Stimulated activated CD8-positive, alpha-beta memory T cell treated with anti-CD3 and anti-CD28 coated beads, Interleukin-7, amount 100 ng/mL, for 4 hours (primary cell): ENCODE data around the gene C9orf50.
"Not testable (repeated sequence)": the region's sequence is repeated elsewhere in the genome, so short reads cannot be mapped to it uniquely, and the experiment has no call there.

Experiments
- DNase-seq, 2 donors: peaks; one replicate each; pipeline ENCODE4 v3.0.0-alpha.2; 2020; ENCODE audit warnings: low read depth in 2 of 2

C9orf50 gene

GRCh38 chr9:129610473-129611306 lies 10.2 kb downstream of the C9orf50 start:
- DNase-seq, result peak in 1 of 2 donors; percentile 74

GRCh38 chr9:129610213-129610472 lies 10.8 kb downstream of the C9orf50 start:
- no peak for DNase-seq

- peak; percentile 45 to 66 for DNase-seq
Observed at GRCh38 chr9:129609486-129610212, 11.3 kb downstream of the C9orf50 start.

GRCh38 chr9:129608561-129609481 lies 12.1 kb downstream of the C9orf50 start:
- no peak for DNase-seq

- no peak for DNase-seq
Observed at GRCh38 chr9:129607027-129607387, 13.9 kb downstream of the C9orf50 start.

- DNase-seq, result no peak
Observed at GRCh38 chr9:129606161-129607026, 14.5 kb downstream of the C9orf50 start.

GRCh38 chr9:129604766-129605163 lies 16.1 kb downstream of the C9orf50 start:
- DNase-seq, result no peak

- no peak for DNase-seq
Observed at GRCh38 chr9:129604056-129604765, 16.7 kb downstream of the C9orf50 start.

GRCh38 chr9:129602598-129603415 lies 18.1 kb downstream of the C9orf50 start:
- no peak for DNase-seq

- DNase-seq, result no peak
Observed at GRCh38 chr9:129601082-129601674, 19.7 kb downstream of the C9orf50 start.

- no peak for DNase-seq
Observed at GRCh38 chr9:129598089-129598596, 22.8 kb downstream of the C9orf50 start.

GRCh38 chr9:129597355-129598088 lies 23.4 kb downstream of the C9orf50 start:
- peak in 1 of 2 donors; percentile 22 for DNase-seq

- DNase-seq, result no peak
Observed at GRCh38 chr9:129596541-129597331, 24.2 kb downstream of the C9orf50 start.

GRCh38 chr9:129595903-129596540 lies 24.9 kb downstream of the C9orf50 start:
- no peak for DNase-seq

- no peak for DNase-seq
Observed at GRCh38 chr9:129595311-129595741, 25.6 kb downstream of the C9orf50 start.

- no peak for DNase-seq
Observed at GRCh38 chr9:129594632-129595031, 26.3 kb downstream of the C9orf50 start.

- not testable (repeated sequence) for DNase-seq
Observed at GRCh38 chr9:129592790-129593189, 28.1 kb downstream of the C9orf50 start.
